Stomach (tissue), 9 donors: Measurements from ENCODE around the gene FAM170A. TPM values are rescaled to one million over a fixed set of nuclear protein-coding genes. Genes with fewer than 3 reads are reported as not detected.
A peak's percentile ranks its signal among the peaks of the same experiment; 100 is the strongest.

Experiments
- DNase-seq, 2 donors: peaks; one replicate each; pipeline versions ENCODE4 v3.0.0 to v3.0.0-alpha.2; 2013 to 2019
- H3K27ac ChIP-seq, 5 donors: fragments of 200-600 bp in 4 of 5; sonication (generic) in 4 of 5; one replicate each; pipeline ENCODE4 v1.5.1; 2013 to 2019; ENCODE audit warnings: mild to moderate bottlenecking in 1 of 5, moderate library complexity in 1 of 5
- H3K27me3 ChIP-seq, 3 donors: fragments of 200-600 bp; sonication (generic); one replicate each; pipeline ENCODE4 v1.5.1; 2017 to 2019; ENCODE audit warnings: mixed run types in 1 of 3
- H3K36me3 ChIP-seq, 4 donors: fragments of 200-600 bp; sonication (generic); 1 replicate in 3 of 4; 2 replicates in 1 of 4; pipeline ENCODE4 v1.5.1; 2016 to 2019
- H3K4me1 ChIP-seq, 4 donors: fragments of 200-600 bp; sonication (generic); one replicate each; pipeline ENCODE4 v1.5.1; 2016 to 2019
- H3K4me3 ChIP-seq, 4 donors: fragments of 200-600 bp; sonication (generic) in 3 of 4; one replicate each; pipeline ENCODE4 v1.5.1; 2016 to 2019; ENCODE audit warnings: mild to moderate bottlenecking in 1 of 4
- H3K9me3 ChIP-seq, 4 donors: fragments of 200-600 bp; sonication (generic); one replicate each; pipeline ENCODE4 v1.5.1; 2016 to 2019
- EP300 ChIP-seq: sonication (generic); formaldehyde crosslinking; IDR thresholded peaks from one replicate; pipeline ENCODE4 v1.6.1; 2017; ENCODE audit warnings: antibody characterized with exemption
- POLR2A ChIP-seq, 4 donors: fragments of 450-650 bp; IDR thresholded peaks; one replicate each; pipeline ENCODE4 v1.6.1; 2016; ENCODE audit warnings: antibody characterized with exemption in 4 of 4, control low read depth in 2 of 4, mild to moderate bottlenecking in 1 of 4, moderate library complexity in 1 of 4
- POLR2AphosphoS5 ChIP-seq, 3 donors: sonication (generic); formaldehyde crosslinking; IDR thresholded peaks; one replicate each; pipeline ENCODE4 v1.6.1; 2016; ENCODE audit warnings: antibody characterized with exemption in 3 of 3
- WGBS, 5 donors: extraction: QIAGEN DNeasy Blood & Tissue Kit in 3 of 5; methylation state at CpG; one replicate each; pipeline versions ENCODE4 v1.1.5 to v1.1.7; 2013 to 2018; 5-methylcytosine and 5-hydroxymethylcytosine counted together
- intact Hi-C: fragments of 100-400 bp; cut with DNase I; formaldehyde crosslinking; loops from one replicate; pipeline ENCODE4 v1.15.1; 2023; ENCODE audit warnings: low total_unique reads
- polyA plus RNA-seq, 3 donors: library from polyadenylated mRNA; stranded (reverse); fragments of 200-250 nt; gene quantifications; one replicate each; pipeline ENCODE4 v1.2.3, GENCODE V29; 2013
- total RNA-seq, 5 donors: library from RNA; depleted of rRNA; stranded (reverse); fragments of >200 nt; gene quantifications; one replicate each; pipeline versions ENCODE4 v1.1.0 to v1.2.3, GENCODE V29; 2014 to 2016
- TF ChIP-seq, protein P1 (sequence below), 7 experiments: fragments of 450-650 bp in 4 of 7; fragments of 200-600 bp in 3 of 7; sonication (generic) in 3 of 7; IDR thresholded peaks; one replicate each; pipeline ENCODE4 v1.5.1; 2016 to 2019; ENCODE audit warnings: antibody characterized with exemption in 7 of 7, control low read depth in 2 of 7, mild to moderate bottlenecking in 1 of 7
- donor health status: healthy with polysubstance abuse.
- donor health status: Bipolar disorder and iron deficiency.
- donor health status: healthy.

Gene FAM170A
- total and polyA plus RNA-seq, 8 donors, result 0.20 TPM; not detected in 7

DNA sequence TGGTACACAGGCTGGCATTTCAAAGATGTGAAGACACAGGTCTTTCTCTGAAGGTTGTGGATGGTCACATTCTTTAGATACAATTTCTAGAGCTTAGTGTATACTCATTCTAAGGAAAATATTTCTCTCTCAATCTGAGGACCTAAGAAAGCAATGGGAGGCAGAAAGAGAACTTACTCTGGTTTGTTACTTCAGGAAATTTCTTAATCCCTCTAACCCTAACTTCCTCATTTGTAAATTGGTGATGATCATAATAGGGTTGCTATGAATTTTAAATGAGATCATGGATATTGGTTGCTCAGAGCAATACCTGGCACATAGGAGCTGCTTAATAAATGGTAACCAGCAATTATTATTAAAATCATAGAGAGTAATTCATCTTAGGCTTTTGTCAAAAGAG lies 22.1 kb downstream of the FAM170A start:
- intact Hi-C loops, result no loop called here
- Histone ChIP-seq H3K36me3 (no peaks in the 10 kb centered on the region), H3K27me3 (no peaks in the 10 kb centered on the region), H3K9me3 (no peaks in the 10 kb centered on the region), H3K4me1 (no peaks in the 10 kb centered on the region), H3K27ac (no peak overlapping the region), H3K4me3 (no peak overlapping the region)
- no peak for DNase-seq
- TF ChIP-seq POLR2A (IDR thresholded peaks at IDR 0.05) (no peak), POLR2AphosphoS5 (IDR thresholded peaks at IDR 0.05) (no peak), EP300 (no peak)
- TF ChIP-seq, protein P1, sequence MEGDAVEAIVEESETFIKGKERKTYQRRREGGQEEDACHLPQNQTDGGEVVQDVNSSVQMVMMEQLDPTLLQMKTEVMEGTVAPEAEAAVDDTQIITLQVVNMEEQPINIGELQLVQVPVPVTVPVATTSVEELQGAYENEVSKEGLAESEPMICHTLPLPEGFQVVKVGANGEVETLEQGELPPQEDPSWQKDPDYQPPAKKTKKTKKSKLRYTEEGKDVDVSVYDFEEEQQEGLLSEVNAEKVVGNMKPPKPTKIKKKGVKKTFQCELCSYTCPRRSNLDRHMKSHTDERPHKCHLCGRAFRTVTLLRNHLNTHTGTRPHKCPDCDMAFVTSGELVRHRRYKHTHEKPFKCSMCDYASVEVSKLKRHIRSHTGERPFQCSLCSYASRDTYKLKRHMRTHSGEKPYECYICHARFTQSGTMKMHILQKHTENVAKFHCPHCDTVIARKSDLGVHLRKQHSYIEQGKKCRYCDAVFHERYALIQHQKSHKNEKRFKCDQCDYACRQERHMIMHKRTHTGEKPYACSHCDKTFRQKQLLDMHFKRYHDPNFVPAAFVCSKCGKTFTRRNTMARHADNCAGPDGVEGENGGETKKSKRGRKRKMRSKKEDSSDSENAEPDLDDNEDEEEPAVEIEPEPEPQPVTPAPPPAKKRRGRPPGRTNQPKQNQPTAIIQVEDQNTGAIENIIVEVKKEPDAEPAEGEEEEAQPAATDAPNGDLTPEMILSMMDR (IDR thresholded peaks at IDR 0.05), result no peak

DNA sequence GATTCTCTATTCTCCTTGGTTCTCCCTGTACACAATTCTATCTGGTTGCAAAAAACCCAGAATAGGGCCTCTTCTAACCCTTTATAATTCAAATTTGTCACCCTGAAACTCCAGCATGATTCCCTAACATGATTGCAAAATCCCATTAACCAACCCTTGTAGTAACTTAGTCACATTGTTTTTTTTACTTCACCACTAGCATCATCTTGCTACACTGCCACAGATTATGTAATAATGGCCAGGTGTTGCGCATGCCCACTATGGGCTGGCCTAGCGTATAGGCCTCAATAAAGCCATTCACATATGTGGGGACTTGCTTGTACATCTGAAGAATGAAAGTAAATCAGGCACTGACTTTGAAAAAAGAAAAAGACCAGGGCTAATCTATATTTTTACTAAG lies 25.7 kb downstream of the FAM170A start:
- no peak overlapping the region for H3K4me3 ChIP-seq
- H3K27me3 ChIP-seq, result no peaks in the 10 kb centered on the region
- no peak for DNase-seq
- H3K36me3 ChIP-seq, result no peaks in the 10 kb centered on the region
- WGBS, 5 donors, result 93 to 96% (median 94%) methylated on average over 2 of the region's 2 CpGs
- intact Hi-C loops, result no loop called here
- H3K4me1 ChIP-seq, result no peaks in the 10 kb centered on the region
- H3K9me3 ChIP-seq, result no peaks in the 10 kb centered on the region
- H3K27ac ChIP-seq, result no peak overlapping the region
- TF ChIP-seq POLR2A (IDR thresholded peaks at IDR 0.05) (no peak), POLR2AphosphoS5 (IDR thresholded peaks at IDR 0.05) (no peak), EP300 (no peak)
- TF ChIP-seq, protein P1 (IDR thresholded peaks at IDR 0.05), result no peak

DNA sequence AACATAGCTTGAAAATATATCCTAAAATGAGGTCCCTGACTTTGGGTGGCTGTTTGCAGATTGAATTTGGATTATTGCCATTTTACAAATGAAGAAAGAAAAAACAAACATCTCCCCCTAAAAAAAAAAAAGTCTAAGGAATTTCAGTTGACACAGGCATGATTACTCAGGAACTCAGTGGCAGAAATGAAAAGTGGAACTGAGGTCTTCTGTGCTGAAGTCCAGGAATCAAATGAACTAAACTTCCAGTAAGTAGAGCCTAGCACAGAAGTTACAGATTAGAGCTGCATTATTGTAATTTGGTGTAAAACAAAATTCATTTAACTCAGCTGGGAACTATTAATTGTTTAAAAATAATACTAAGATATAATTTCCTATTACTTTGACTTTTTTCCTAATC lies 26.7 kb downstream of the FAM170A start:
- no peak for DNase-seq
- Histone ChIP-seq H3K4me1 (no peaks in the 10 kb centered on the region), H3K27me3 (no peaks in the 10 kb centered on the region), H3K9me3 (no peaks in the 10 kb centered on the region), H3K4me3 (no peak overlapping the region), H3K36me3 (no peaks in the 10 kb centered on the region), H3K27ac (no peak overlapping the region)
- TF ChIP-seq POLR2A (IDR thresholded peaks at IDR 0.05) (no peak), EP300 (no peak), POLR2AphosphoS5 (IDR thresholded peaks at IDR 0.05) (no peak)
- TF ChIP-seq, protein P1 (IDR thresholded peaks at IDR 0.05), result no peak
- intact Hi-C loops, result no loop called here

DNA sequence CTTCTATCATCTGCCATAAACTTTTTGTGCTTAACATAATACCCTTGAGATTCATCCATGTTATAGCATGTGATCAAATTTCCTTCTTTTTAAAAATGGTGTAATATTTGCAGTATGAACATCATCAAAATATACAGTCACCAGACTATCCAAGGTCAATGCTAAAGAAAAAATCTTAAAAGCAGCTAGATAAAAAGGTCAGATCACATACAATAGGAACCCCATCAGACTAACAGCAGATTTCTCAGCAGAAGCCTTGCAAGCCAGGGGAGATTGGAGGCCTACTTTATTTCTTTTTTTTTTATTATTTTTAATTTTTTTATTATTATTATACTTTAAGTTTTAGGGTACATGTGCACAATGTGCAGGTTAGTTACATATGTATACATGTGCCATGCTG lies 37.2 kb downstream of the FAM170A start:
- Histone ChIP-seq H3K27ac (no peak overlapping the region), H3K9me3 (peaks cover 0 to 19% (median 16%) of the 10 kb centered on the region in 4 donors), H3K4me1 (no peaks in the 10 kb centered on the region), H3K4me3 (no peak overlapping the region), H3K36me3 (no peaks in the 10 kb centered on the region), H3K27me3 (no peaks in the 10 kb centered on the region)
- no peak for TF ChIP-seq EP300
- intact Hi-C loops, result no loop called here
- DNase-seq, result no peak

DNA sequence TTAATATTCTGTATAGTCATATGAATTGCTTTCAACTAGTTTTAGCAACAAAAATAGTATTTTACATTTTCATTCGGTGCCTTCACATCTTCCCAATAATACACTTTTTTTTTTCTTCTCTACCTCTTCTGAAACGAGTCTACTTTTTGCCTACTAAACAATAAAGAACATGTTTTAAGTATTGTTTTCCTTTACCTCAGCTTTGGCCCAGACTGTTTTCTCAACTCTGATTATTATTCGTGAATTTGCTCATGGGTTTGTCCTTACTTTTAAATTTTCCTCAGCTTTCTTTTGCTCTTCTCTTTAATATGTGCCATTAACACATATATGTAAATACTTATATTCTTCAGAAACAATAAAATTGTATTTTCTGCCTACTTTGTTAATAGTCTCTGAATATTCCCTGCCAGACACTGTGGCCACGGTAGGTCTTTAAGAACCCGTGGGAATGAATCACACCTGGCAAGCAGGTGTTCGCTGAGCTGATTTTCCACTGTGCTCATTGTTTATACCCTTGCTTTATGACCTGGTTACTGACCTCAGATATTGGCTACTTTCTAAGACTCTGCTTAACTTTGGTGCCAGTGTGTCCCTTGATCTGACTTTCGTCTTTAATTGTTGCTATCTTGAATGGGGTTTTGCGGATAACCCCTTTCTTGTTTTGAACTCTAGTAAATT lies 49.1 kb downstream of the FAM170A start:
- no peaks in the 10 kb centered on the region for H3K4me1 ChIP-seq
- no peak overlapping the region for H3K27ac ChIP-seq
- H3K4me3 ChIP-seq, result no peak overlapping the region
- TF ChIP-seq EP300 (no peak), POLR2AphosphoS5 (IDR thresholded peaks at IDR 0.05) (no peak), POLR2A (IDR thresholded peaks at IDR 0.05) (no peak)
- TF ChIP-seq, protein P1 (IDR thresholded peaks at IDR 0.05), result no peak
- intact Hi-C loops, result no loop called here
- WGBS, 5 donors, result 26 to 40% (median 33%) methylated on average over 8 of the region's 8 CpGs
- H3K9me3 ChIP-seq, result peaks cover 0 to 8% (median 0%) of the 10 kb centered on the region in 4 donors
- H3K27me3 ChIP-seq, result no peaks in the 10 kb centered on the region
- no peaks in the 10 kb centered on the region for H3K36me3 ChIP-seq
- peak in 1 of 2 donors; percentile 54 for DNase-seq
